GM12878 (cell line): ENCODE measurements around the gene KDM1B. TPM values are rescaled to one million over a fixed set of nuclear protein-coding genes. Genes with fewer than 3 reads are reported as not detected.

Experiments used
- ATAC-seq: fragments of 200-7000 bp; cut with Tn5 transposase; 3 replicates; pipeline ENCODE4 v1.9.1; 2020; ENCODE audit warnings: mild to moderate bottlenecking, moderate library complexity
- BruUV-seq: library from RNA; stranded (reverse); fragments of 400-500 nt; replicated peaks from 2 replicates; lab custom pipeline; 2021; lab: Mats Ljungman, UMichigan
- CTCF ChIA-PET: fragments of 300-600 bp; sonication (Branson Sonifier 250); formaldehyde crosslinking; extraction: SDS; loops from one replicate; lab custom pipeline; 2021; ENCODE audit warnings: inconsistent platforms; lab: Yijun Ruan, JAX
- POLR2A ChIA-PET: fragments of 350-600 bp; formaldehyde crosslinking; extraction: SDS; loops from one replicate; lab custom pipeline; 2021; ENCODE audit warnings: inconsistent platforms; lab: Charles Lee
- RAD21 ChIA-PET: fragments of 300-600 bp; sonication (Branson Sonifier 250); formaldehyde crosslinking; loops from one replicate; lab custom pipeline; 2023; ENCODE audit warnings: antibody characterized with exemption; ENCODE audit not compliant: unreplicated experiment; lab: Charles Lee
- SMC1A ChIA-PET: fragments of 300-600 bp; sonication (Branson Sonifier 250); formaldehyde crosslinking; loops from one replicate; lab custom pipeline; 2023; ENCODE audit not compliant: unreplicated experiment, uncharacterized antibody; lab: Charles Lee
- DNase-seq: peaks from one replicate; pipeline ENCODE4 v3.0.0-alpha.2; 2011; ENCODE audit warnings: low read depth, low spot score
- FAIRE-seq: peaks from 3 replicates; lab custom pipeline; 2011; peaks lifted over from hg19 to GRCh38; lab: Jason Lieb, UNC
- H2AFZ ChIP-seq: 2 replicates; pipeline ENCODE4 v1.6.0; 2011; ENCODE audit warnings: low read depth, low read length, control low read depth; ENCODE audit not compliant: control insufficient read depth
- H3K27ac ChIP-seq: 2 replicates; pipeline ENCODE4 v1.5.1; 2011; ENCODE audit warnings: control low read depth; ENCODE audit not compliant: control insufficient read depth, insufficient read depth
- H3K27me3 ChIP-seq, 2 experiments: replicated peaks in 1 of 2; 2 replicates each; pipeline versions ENCODE4 v1.6.0 to v1.6.1; 2011; ENCODE audit warnings: low read length in 1 of 2; ENCODE audit not compliant: control insufficient read depth in 2 of 2, insufficient read depth in 2 of 2
- H3K36me3 ChIP-seq, 2 experiments: 2 replicates each; pipeline ENCODE4 v1.5.1; 2011; ENCODE audit warnings: low read length in 1 of 2; ENCODE audit not compliant: control insufficient read depth in 2 of 2, insufficient read depth in 2 of 2
- H3K4me1 ChIP-seq: 2 replicates; pipeline ENCODE4 v1.6.1; 2011; ENCODE audit warnings: mild to moderate bottlenecking, low read length, moderate library complexity, mixed read lengths; ENCODE audit not compliant: control insufficient read depth, insufficient read depth
- H3K4me2 ChIP-seq: 2 replicates; pipeline ENCODE4 v1.6.0; 2011; ENCODE audit warnings: control low read depth; ENCODE audit not compliant: control insufficient read depth, insufficient read depth
- H3K4me3 ChIP-seq: fragments of 200-600 bp; sonication (generic); 2 replicates; pipeline ENCODE4 v1.5.1; 2016
- H3K79me2 ChIP-seq: 2 replicates; pipeline ENCODE4 v1.6.0; 2011; ENCODE audit warnings: low read length; ENCODE audit not compliant: control insufficient read depth, insufficient read depth
- H3K9ac ChIP-seq: 2 replicates; pipeline ENCODE4 v1.8.0; 2011; ENCODE audit warnings: low read length, control low read depth, mixed read lengths; ENCODE audit not compliant: control insufficient read depth, insufficient read depth
- H3K9me3 ChIP-seq: replicated peaks from 3 replicates; pipeline ENCODE4 v1.5.1; 2011; ENCODE audit warnings: mild to moderate bottlenecking, low read length; ENCODE audit not compliant: control insufficient read depth, insufficient read depth
- H4K20me1 ChIP-seq: 2 replicates; pipeline ENCODE4 v1.6.0; 2011; ENCODE audit not compliant: control insufficient read depth, insufficient read depth
- CHD2 ChIP-seq: IDR thresholded peaks from 2 replicates; pipeline ENCODE4 v1.6.1; 2011; ENCODE audit warnings: low read depth, low read length, improper control_type of control experiment, borderline replicate concordance
- HDAC6 ChIP-seq: fragments of 200-600 bp; sonication (generic); IDR thresholded peaks from one replicate; pipeline ENCODE4 v1.8.0; 2017; ENCODE audit warnings: antibody characterized with exemption; ENCODE audit not compliant: unreplicated experiment
- MTA2 ChIP-seq: fragments of 450-650 bp; IDR thresholded peaks from 2 replicates; pipeline ENCODE4 v1.6.1; 2016; ENCODE audit warnings: low read depth, mild to moderate bottlenecking, moderate library complexity
- MYB ChIP-seq: fragments of 150-350 bp; IDR thresholded peaks from 2 replicates; pipeline ENCODE4 v1.6.1; 2014; ENCODE audit warnings: mild to moderate bottlenecking, low read depth, low read length, borderline replicate concordance
- SIN3A ChIP-seq: IDR thresholded peaks from 2 replicates; pipeline ENCODE4 v1.6.1; 2012; ENCODE audit warnings: low read depth, low read length, improper control_type of control experiment
- SMAD5 ChIP-seq: IDR thresholded peaks from 2 replicates; pipeline ENCODE4 v1.6.1; 2016; ENCODE audit warnings: antibody characterized with exemption, low read depth
- ZNF384 ChIP-seq: IDR thresholded peaks from 2 replicates; pipeline ENCODE4 v1.6.1; 2012; ENCODE audit warnings: low read depth, mild to moderate bottlenecking, low read length, improper control_type of control experiment, borderline replicate concordance
- WGBS: methylation state at CpG from one replicate; pipeline ENCODE4 v1.1.6; 2016; ENCODE audit warnings: low lambda C conversion rate; ENCODE audit not compliant: insufficient replicate concordance, insufficient coverage; ENCODE audit errors: missing lambda C conversion rate; 5-methylcytosine and 5-hydroxymethylcytosine counted together
- in situ Hi-C: fragments of 300-500 bp; cut with MboI; formaldehyde crosslinking; loops from 9 replicates; pipeline ENCODE4 v1.14.3; 2018; ENCODE audit warnings: mixed read lengths
- intact Hi-C: fragments of 100-400 bp; cut with micrococcal nuclease; formaldehyde crosslinking; loops from one replicate; pipeline ENCODE4 v1.14.2; 2022; ENCODE audit not compliant: unreplicated experiment
- polyA plus RNA-seq, 11 experiments: library from polyadenylated mRNA; depleted of rRNA in 4 of 11; unstranded in 6 of 11; stranded (reverse) in 5 of 11; fragments of >200 nt; fragmentation: Nextera tagmentation in 4 of 11; fragmentation: Illumina TruSeq in 1 of 11; extraction: Ambion mirVana in 4 of 11; extraction: Trizol in 1 of 11; gene quantifications; 1 replicate in 1 of 11; 2 replicates in 10 of 11; pipeline versions ENCODE4 v1.2.1 to v1.2.3, GENCODE V29; 2011 to 2016; ENCODE audit warnings: inconsistent platforms in 2 of 11, missing spikeins in 2 of 11, low read depth in 1 of 11
- small RNA-seq: library from RNA; depleted of rRNA; stranded (forward); fragments of <200 nt; gene quantifications from one replicate; pipeline ENCODE3, GENCODE V24; 2014
- total RNA-seq, 4 experiments: library from RNA; depleted of rRNA in 3 of 4; stranded (reverse); fragments of >200 nt in 3 of 4; fragmentation: Illumina TruSeq in 1 of 4; extraction: Trizol in 1 of 4; gene quantifications; 2 replicates each; pipeline versions ENCODE4 v1.2.1 to v1.2.3, GENCODE V29; 2013 to 2021
- TF ChIP-seq, protein P1 (sequence below): fragments of 450-650 bp; IDR thresholded peaks from 2 replicates; pipeline ENCODE4 v1.6.1; 2017; ENCODE audit warnings: mild to moderate bottlenecking
- TF ChIP-seq, protein P2 (sequence below): fragments of 450-650 bp; formaldehyde crosslinking; IDR thresholded peaks from 2 replicates; pipeline ENCODE4 v1.4.0; 2020; ENCODE audit warnings: mild to moderate bottlenecking, moderate library complexity

KDM1B gene
- total and polyA plus RNA-seq, 10 of the 15 experiments (the other 5 are each of a cell fraction or from before 2014, with no cell fraction given): 1.7 to 22.5 (median 13.9) TPM

DNA sequence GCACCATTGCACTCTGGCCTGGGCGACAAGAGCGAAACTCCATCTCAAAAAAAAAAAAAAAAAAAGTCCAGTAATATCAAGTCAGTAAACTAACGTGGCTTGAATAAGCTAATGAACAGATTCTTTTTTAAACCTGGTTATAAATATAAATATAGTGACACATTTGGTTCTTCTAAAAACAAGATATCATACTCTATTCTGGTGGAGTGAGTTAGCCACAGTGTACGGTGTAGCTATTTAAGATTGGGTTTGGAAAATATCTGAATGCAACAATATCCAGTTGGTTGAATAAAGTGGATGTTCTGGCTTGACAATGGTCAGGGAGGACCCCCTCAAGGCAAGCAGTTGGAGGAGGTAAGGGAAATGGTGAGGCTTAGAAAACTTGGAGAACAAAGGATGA is 115.0 kb downstream of the KDM1B start:
- ATAC-seq: no peak
- Histone ChIP-seq H3K27me3 (no peaks in the 10 kb centered on the region), H4K20me1 (no peaks in the 10 kb centered on the region), H3K36me3 (no peaks in the 10 kb centered on the region), H3K4me2 (no peak overlapping the region), H3K9ac (no peak overlapping the region), H3K4me3 (no peak overlapping the region), H3K79me2 (peaks cover 2% of the 10 kb centered on the region; the same call in 1 of the 2 replicates), H3K27ac (no peak overlapping the region), H2AFZ (no peak overlapping the region), H3K9me3 (peaks cover 4% of the 10 kb centered on the region), H3K4me1 (peaks cover 5% of the 10 kb centered on the region; the same call in 1 of the 2 replicates)
- CTCF ChIA-PET: no interaction called here
- FAIRE-seq: no peak
- intact Hi-C loops (no loop called here), in situ Hi-C loops (no loop called here)
- POLR2A ChIA-PET: no interaction called here
- TF ChIP-seq CHD2 (no peak), SMAD5 (no peak), ZNF384 (no peak), SIN3A (no peak), MYB (no peak), HDAC6 (no peak), MTA2 (no peak)
- TF ChIP-seq, protein P1, sequence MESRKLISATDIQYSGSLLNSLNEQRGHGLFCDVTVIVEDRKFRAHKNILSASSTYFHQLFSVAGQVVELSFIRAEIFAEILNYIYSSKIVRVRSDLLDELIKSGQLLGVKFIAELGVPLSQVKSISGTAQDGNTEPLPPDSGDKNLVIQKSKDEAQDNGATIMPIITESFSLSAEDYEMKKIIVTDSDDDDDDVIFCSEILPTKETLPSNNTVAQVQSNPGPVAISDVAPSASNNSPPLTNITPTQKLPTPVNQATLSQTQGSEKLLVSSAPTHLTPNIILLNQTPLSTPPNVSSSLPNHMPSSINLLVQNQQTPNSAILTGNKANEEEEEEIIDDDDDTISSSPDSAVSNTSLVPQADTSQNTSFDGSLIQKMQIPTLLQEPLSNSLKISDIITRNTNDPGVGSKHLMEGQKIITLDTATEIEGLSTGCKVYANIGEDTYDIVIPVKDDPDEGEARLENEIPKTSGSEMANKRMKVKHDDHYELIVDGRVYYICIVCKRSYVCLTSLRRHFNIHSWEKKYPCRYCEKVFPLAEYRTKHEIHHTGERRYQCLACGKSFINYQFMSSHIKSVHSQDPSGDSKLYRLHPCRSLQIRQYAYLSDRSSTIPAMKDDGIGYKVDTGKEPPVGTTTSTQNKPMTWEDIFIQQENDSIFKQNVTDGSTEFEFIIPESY: no peak
- TF ChIP-seq, protein P2, sequence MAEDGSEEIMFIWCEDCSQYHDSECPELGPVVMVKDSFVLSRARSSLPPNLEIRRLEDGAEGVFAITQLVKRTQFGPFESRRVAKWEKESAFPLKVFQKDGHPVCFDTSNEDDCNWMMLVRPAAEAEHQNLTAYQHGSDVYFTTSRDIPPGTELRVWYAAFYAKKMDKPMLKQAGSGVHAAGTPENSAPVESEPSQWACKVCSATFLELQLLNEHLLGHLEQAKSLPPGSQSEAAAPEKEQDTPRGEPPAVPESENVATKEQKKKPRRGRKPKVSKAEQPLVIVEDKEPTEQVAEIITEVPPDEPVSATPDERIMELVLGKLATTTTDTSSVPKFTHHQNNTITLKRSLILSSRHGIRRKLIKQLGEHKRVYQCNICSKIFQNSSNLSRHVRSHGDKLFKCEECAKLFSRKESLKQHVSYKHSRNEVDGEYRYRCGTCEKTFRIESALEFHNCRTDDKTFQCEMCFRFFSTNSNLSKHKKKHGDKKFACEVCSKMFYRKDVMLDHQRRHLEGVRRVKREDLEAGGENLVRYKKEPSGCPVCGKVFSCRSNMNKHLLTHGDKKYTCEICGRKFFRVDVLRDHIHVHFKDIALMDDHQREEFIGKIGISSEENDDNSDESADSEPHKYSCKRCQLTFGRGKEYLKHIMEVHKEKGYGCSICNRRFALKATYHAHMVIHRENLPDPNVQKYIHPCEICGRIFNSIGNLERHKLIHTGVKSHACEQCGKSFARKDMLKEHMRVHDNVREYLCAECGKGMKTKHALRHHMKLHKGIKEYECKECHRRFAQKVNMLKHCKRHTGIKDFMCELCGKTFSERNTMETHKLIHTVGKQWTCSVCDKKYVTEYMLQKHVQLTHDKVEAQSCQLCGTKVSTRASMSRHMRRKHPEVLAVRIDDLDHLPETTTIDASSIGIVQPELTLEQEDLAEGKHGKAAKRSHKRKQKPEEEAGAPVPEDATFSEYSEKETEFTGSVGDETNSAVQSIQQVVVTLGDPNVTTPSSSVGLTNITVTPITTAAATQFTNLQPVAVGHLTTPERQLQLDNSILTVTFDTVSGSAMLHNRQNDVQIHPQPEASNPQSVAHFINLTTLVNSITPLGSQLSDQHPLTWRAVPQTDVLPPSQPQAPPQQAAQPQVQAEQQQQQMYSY (CRISPR knock-in tag): no peak
- WGBS: 36% methylated on average over 2 of the region's 4 CpGs
- SMC1A ChIA-PET: no interaction called here
- BruUV-seq: no TSS peak
- RAD21 ChIA-PET: no interaction called here
- DNase-seq: no peak

Small RNA genes within 50 kb of the gene (small RNA-seq; reads per million reads assigned to genes)
- not detected for gene RF00019

Other genes with a start within 250 kb of the KDM1B start
- 0.11 and 0.23 TPM in 2 replicates for gene KIF13A, start 167.8 kb upstream of the KDM1B start, total RNA-seq (2014; rRNA removed)
- 0.13 and 0.32 TPM in 2 replicates for gene KIF13A, start 167.8 kb upstream of the KDM1B start, total RNA-seq (2014; rRNA removed; fragmentation: Illumina TruSeq; extraction: Trizol)
- 0.26 and 0.53 TPM in 2 replicates for gene KIF13A, start 167.8 kb upstream of the KDM1B start, total RNA-seq (2021)
- 0.08 and 0.17 TPM in 2 replicates for gene KIF13A, start 167.8 kb upstream of the KDM1B start, polyA plus RNA-seq (2011; rRNA removed)
- gene KIF13A, start 167.8 kb upstream of the KDM1B start, polyA plus RNA-seq (2014; fragmentation: Illumina TruSeq; extraction: Trizol): 0.15 and 0.51 TPM in 2 replicates
- gene KIF13A, start 167.8 kb upstream of the KDM1B start, polyA plus RNA-seq (2014; fragmentation: Nextera tagmentation; extraction: Ambion mirVana): under 1 TPM; 0.02 to 0.07 TPM
- gene KIF13A, start 167.8 kb upstream of the KDM1B start, polyA plus RNA-seq (2014; rRNA removed): 0.13 and 0.71 TPM in 2 replicates
- gene KIF13A, start 167.8 kb upstream of the KDM1B start, polyA plus RNA-seq (2016; fragmentation: Nextera tagmentation; extraction: Ambion mirVana): not detected
- gene NHLRC1, start 32.7 kb upstream of the KDM1B start, total RNA-seq (2014; rRNA removed): 0.17 and 0.27 TPM in 2 replicates
- 0.09 TPM in 1 of 2 replicates, not detected in the other for gene NHLRC1, start 32.7 kb upstream of the KDM1B start, total RNA-seq (2014; rRNA removed; fragmentation: Illumina TruSeq; extraction: Trizol)
- gene NHLRC1, start 32.7 kb upstream of the KDM1B start, total RNA-seq (2021): 0.15 and 0.21 TPM in 2 replicates
- gene NHLRC1, start 32.7 kb upstream of the KDM1B start, polyA plus RNA-seq (2011; rRNA removed): 0.04 TPM in 1 of 2 replicates, not detected in the other
- 0.21 TPM in 1 of 2 replicates, not detected in the other for gene NHLRC1, start 32.7 kb upstream of the KDM1B start, polyA plus RNA-seq (2014; fragmentation: Illumina TruSeq; extraction: Trizol)
- gene NHLRC1, start 32.7 kb upstream of the KDM1B start, polyA plus RNA-seq (2014; fragmentation: Nextera tagmentation; extraction: Ambion mirVana): under 1 TPM in 1 of 2 experiments, not detected in 1; 0.04 TPM
- gene NHLRC1, start 32.7 kb upstream of the KDM1B start, polyA plus RNA-seq (2014; rRNA removed): 0.22 and 0.23 TPM in 2 replicates
- gene NHLRC1, start 32.7 kb upstream of the KDM1B start, polyA plus RNA-seq (2016; fragmentation: Nextera tagmentation; extraction: Ambion mirVana): under 1 TPM in 1 of 2 experiments, not detected in 1; 0.07 TPM
- gene TPMT, start 345 bp upstream of the KDM1B start, total RNA-seq (2014; rRNA removed): 11.6 and 13.8 TPM in 2 replicates
- gene TPMT, start 345 bp upstream of the KDM1B start, total RNA-seq (2014; rRNA removed; fragmentation: Illumina TruSeq; extraction: Trizol): 16.3 and 17.0 TPM in 2 replicates
- 7.9 and 8.2 TPM in 2 replicates for gene TPMT, start 345 bp upstream of the KDM1B start, total RNA-seq (2021)
- gene TPMT, start 345 bp upstream of the KDM1B start, polyA plus RNA-seq (2011; rRNA removed): 16.5 and 24.9 TPM in 2 replicates
- gene TPMT, start 345 bp upstream of the KDM1B start, polyA plus RNA-seq (2014; fragmentation: Illumina TruSeq; extraction: Trizol): 18.2 and 24.3 TPM in 2 replicates
- 10 to 100 TPM; 16.2 to 16.4 TPM for gene TPMT, start 345 bp upstream of the KDM1B start, polyA plus RNA-seq (2014; fragmentation: Nextera tagmentation; extraction: Ambion mirVana)
- gene TPMT, start 345 bp upstream of the KDM1B start, polyA plus RNA-seq (2014; rRNA removed): 10.9 and 13.0 TPM in 2 replicates
- gene TPMT, start 345 bp upstream of the KDM1B start, polyA plus RNA-seq (2016; fragmentation: Nextera tagmentation; extraction: Ambion mirVana): 10 to 100 TPM; 16.5 to 17.7 TPM
- gene DEK, start 109.1 kb downstream of the KDM1B start, total RNA-seq (2014; rRNA removed): 202 and 261 TPM in 2 replicates
- gene DEK, start 109.1 kb downstream of the KDM1B start, total RNA-seq (2014; rRNA removed; fragmentation: Illumina TruSeq; extraction: Trizol): 331 and 346 TPM in 2 replicates
- 187 and 189 TPM in 2 replicates for gene DEK, start 109.1 kb downstream of the KDM1B start, total RNA-seq (2021)
- 157 and 297 TPM in 2 replicates for gene DEK, start 109.1 kb downstream of the KDM1B start, polyA plus RNA-seq (2011; rRNA removed)
- gene DEK, start 109.1 kb downstream of the KDM1B start, polyA plus RNA-seq (2014; fragmentation: Illumina TruSeq; extraction: Trizol): 312 and 372 TPM in 2 replicates
- gene DEK, start 109.1 kb downstream of the KDM1B start, polyA plus RNA-seq (2014; fragmentation: Nextera tagmentation; extraction: Ambion mirVana): 100 to 1,000 TPM; 111 to 117 TPM
- gene DEK, start 109.1 kb downstream of the KDM1B start, polyA plus RNA-seq (2014; rRNA removed): 139 and 164 TPM in 2 replicates
- 100 to 1,000 TPM; 206 to 212 TPM for gene DEK, start 109.1 kb downstream of the KDM1B start, polyA plus RNA-seq (2016; fragmentation: Nextera tagmentation; extraction: Ambion mirVana)
- 0.11 and 0.17 TPM in 2 replicates for gene RNF144B, start 231.9 kb downstream of the KDM1B start, total RNA-seq (2014; rRNA removed)
- 0.09 and 0.18 TPM in 2 replicates for gene RNF144B, start 231.9 kb downstream of the KDM1B start, total RNA-seq (2014; rRNA removed; fragmentation: Illumina TruSeq; extraction: Trizol)
- gene RNF144B, start 231.9 kb downstream of the KDM1B start, total RNA-seq (2021): 0.18 and 0.58 TPM in 2 replicates
- gene RNF144B, start 231.9 kb downstream of the KDM1B start, polyA plus RNA-seq (2011; rRNA removed): 0.03 and 0.04 TPM in 2 replicates
- 0.09 and 0.16 TPM in 2 replicates for gene RNF144B, start 231.9 kb downstream of the KDM1B start, polyA plus RNA-seq (2014; fragmentation: Illumina TruSeq; extraction: Trizol)
- gene RNF144B, start 231.9 kb downstream of the KDM1B start, polyA plus RNA-seq (2014; fragmentation: Nextera tagmentation; extraction: Ambion mirVana): under 1 TPM; 0.04 to 0.14 TPM
- gene RNF144B, start 231.9 kb downstream of the KDM1B start, polyA plus RNA-seq (2014; rRNA removed): 0.05 and 0.14 TPM in 2 replicates
- under 1 TPM; 0.13 to 0.18 TPM for gene RNF144B, start 231.9 kb downstream of the KDM1B start, polyA plus RNA-seq (2016; fragmentation: Nextera tagmentation; extraction: Ambion mirVana)